Hepatocyte (in vitro differentiated cells): Measurements from ENCODE around the gene RADIL. TPM values are rescaled to one million over a fixed set of nuclear protein-coding genes. Genes with fewer than 3 reads are reported as not detected.

Experiments used
- DNase-seq: peaks from one replicate; pipeline ENCODE4 v3.0.0-alpha.2; 2016; ENCODE audit warnings: low spot score
- H2AFZ ChIP-seq: fragments of 200-600 bp; sonication (generic); 2 replicates; pipeline ENCODE4 v1.6.0; 2016; ENCODE audit warnings: antibody characterized with exemption, mild to moderate bottlenecking
- H3K27ac ChIP-seq: fragments of 200-600 bp; sonication (generic); 2 replicates; pipeline ENCODE4 v1.5.1; 2016; ENCODE audit warnings: mild to moderate bottlenecking
- H3K27me3 ChIP-seq: fragments of 200-600 bp; sonication (generic); 2 replicates; pipeline ENCODE4 v1.6.1; 2016
- H3K36me3 ChIP-seq: fragments of 200-600 bp; sonication (generic); replicated peaks from 2 replicates; pipeline ENCODE4 v1.5.1; 2016; ENCODE audit warnings: low read depth; ENCODE audit not compliant: insufficient read depth
- H3K4me1 ChIP-seq: fragments of 200-600 bp; sonication (generic); 2 replicates; pipeline ENCODE4 v1.5.1; 2016; ENCODE audit warnings: mild to moderate bottlenecking, moderate library complexity; ENCODE audit not compliant: insufficient read depth
- H3K4me2 ChIP-seq: fragments of 200-600 bp; sonication (generic); 2 replicates; pipeline ENCODE4 v1.6.0; 2016
- H3K4me3 ChIP-seq: fragments of 200-600 bp; sonication (generic); 2 replicates; pipeline ENCODE4 v1.5.1; 2016; ENCODE audit warnings: mild to moderate bottlenecking
- H3K79me2 ChIP-seq: fragments of 200-600 bp; sonication (generic); 2 replicates; pipeline ENCODE4 v1.6.0; 2017; ENCODE audit warnings: mild to moderate bottlenecking
- H3K9me2 ChIP-seq: fragments of 200-600 bp; sonication (generic); replicated peaks from 2 replicates; pipeline ENCODE4 v1.6.0; 2017; ENCODE audit warnings: mild to moderate bottlenecking; ENCODE audit not compliant: insufficient read depth
- H3K9me3 ChIP-seq: fragments of 200-600 bp; sonication (generic); 2 replicates; pipeline ENCODE4 v1.5.1; 2016; ENCODE audit warnings: low read depth, mild to moderate bottlenecking
- H4K20me1 ChIP-seq: fragments of 200-600 bp; sonication (generic); 2 replicates; pipeline ENCODE4 v1.6.0; 2016; ENCODE audit warnings: mild to moderate bottlenecking; ENCODE audit not compliant: insufficient read depth, poor library complexity, severe bottlenecking
- CTCF ChIP-seq: fragments of 200-600 bp; sonication (generic); IDR thresholded peaks from 2 replicates; pipeline ENCODE4 v1.5.1; 2016; ENCODE audit warnings: antibody characterized with exemption, mild to moderate bottlenecking; ENCODE audit not compliant: poor library complexity
- EZH2 ChIP-seq: fragments of 200-600 bp; sonication (generic); IDR thresholded peaks from 2 replicates; pipeline ENCODE4 v1.6.1; 2016; ENCODE audit warnings: antibody characterized with exemption, mild to moderate bottlenecking, borderline replicate concordance
- EZH2phosphoT487 ChIP-seq: fragments of 200-600 bp; sonication (generic); IDR thresholded peaks from one replicate; pipeline ENCODE4 v1.6.1; 2018; ENCODE audit warnings: antibody characterized with exemption, mild to moderate bottlenecking, low read depth, moderate library complexity; ENCODE audit not compliant: unreplicated experiment, severe bottlenecking
- WGBS: methylation state at CpG from one replicate; pipeline ENCODE4 v1.1.6; 2016; ENCODE audit warnings: low lambda C conversion rate; ENCODE audit errors: missing lambda C conversion rate; 5-methylcytosine and 5-hydroxymethylcytosine counted together
- polyA plus RNA-seq: library from polyadenylated mRNA; unstranded; fragments of >200 nt; fragmentation: Nextera tagmentation; extraction: Ambion mirVana; gene quantifications from 2 replicates; pipeline ENCODE4 v1.2.1, GENCODE V29; 2016
- total RNA-seq: library from RNA; depleted of rRNA; stranded (reverse); fragments of >200 nt; gene quantifications from 2 replicates; pipeline ENCODE4 v1.2.3, GENCODE V29; 2014

RADIL gene
- total and polyA plus RNA-seq, 2 experiments from 2014 or later = 0.53 to 0.60 TPM

- no peak for TF ChIP-seq CTCF
- TF ChIP-seq EZH2 = no peak
- no peak for TF ChIP-seq EZH2phosphoT487
- Histone ChIP-seq H3K4me3 (no peak overlapping the region), H2AFZ (no peak overlapping the region)
Measured at GRCh38 chr7:4835398-4836205, 47.9 kb downstream of the RADIL start.

DNA sequence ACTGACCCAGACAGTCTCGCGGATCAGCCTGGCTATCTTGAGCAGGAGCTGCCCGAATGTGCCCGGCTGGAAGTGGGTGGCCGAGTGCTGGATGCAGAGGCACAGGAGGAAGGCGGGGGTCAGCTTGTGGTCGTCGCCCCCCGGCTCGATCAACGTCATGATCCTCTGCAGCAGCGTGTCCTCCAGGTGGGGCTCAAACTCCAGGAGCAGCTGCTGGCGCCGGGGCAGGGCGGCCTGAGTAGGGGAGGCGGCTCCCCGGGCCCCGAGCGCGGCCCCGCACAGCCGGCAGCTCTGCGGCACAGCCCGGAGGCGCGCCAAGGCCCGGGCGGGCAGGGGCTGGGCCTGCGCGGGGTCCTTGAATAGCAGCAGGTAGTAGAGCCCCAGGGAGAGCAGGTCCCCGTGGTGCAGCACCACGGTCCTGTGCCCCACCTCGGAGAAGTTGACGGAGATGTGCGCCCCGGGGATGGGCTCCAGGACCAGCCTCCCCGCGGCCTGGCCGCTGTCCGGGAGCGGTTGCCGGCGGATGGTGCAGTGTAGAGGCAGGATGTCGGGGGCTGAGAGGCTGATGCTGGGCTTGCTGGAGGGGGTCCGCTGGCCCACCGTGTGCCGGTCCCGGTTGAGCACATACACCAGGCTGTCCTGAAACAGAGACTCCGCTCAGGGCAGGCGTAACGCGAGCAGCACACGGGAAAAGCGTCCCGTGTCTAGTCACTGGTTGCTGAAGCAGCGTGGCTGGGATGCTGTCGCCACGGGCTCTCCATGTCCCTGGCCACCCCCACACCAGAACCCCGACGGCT, 48.7 kb downstream of the RADIL start:
- H3K4me1 ChIP-seq = no peaks in the 10 kb centered on the region
- DNase-seq = no peak
- no peak overlapping the region for H3K27ac ChIP-seq
- H3K4me2 ChIP-seq = no peak overlapping the region
- H3K27me3 ChIP-seq = no peaks in the 10 kb centered on the region
- TF ChIP-seq CTCF (no peak), EZH2phosphoT487 (no peak), EZH2 (no peak)
- no peak overlapping the region for H2AFZ ChIP-seq
- no peaks in the 10 kb centered on the region for H3K9me3 ChIP-seq
- H3K9me2 ChIP-seq = no peaks in the 10 kb centered on the region
- WGBS = 98% methylated on average over 34 of the region's 60 CpGs
- no peaks in the 10 kb centered on the region for H3K36me3 ChIP-seq
- no peak overlapping the region for H3K4me3 ChIP-seq
- H4K20me1 ChIP-seq = no peaks in the 10 kb centered on the region
- H3K79me2 ChIP-seq = no peaks in the 10 kb centered on the region

More at GRCh38 chr7:4835398-4836205, 47.9 kb downstream of the RADIL start:
- Histone ChIP-seq H3K27ac (no peak overlapping the region), H4K20me1 (no peaks in the 10 kb centered on the region), H3K36me3 (no peaks in the 10 kb centered on the region), H3K9me3 (no peaks in the 10 kb centered on the region), H3K79me2 (no peaks in the 10 kb centered on the region), H3K9me2 (no peaks in the 10 kb centered on the region), H3K4me1 (no peaks in the 10 kb centered on the region), H3K4me2 (no peak overlapping the region), H3K27me3 (no peaks in the 10 kb centered on the region)
- 96% methylated on average over 23 of the region's 28 CpGs for WGBS
- no peak for DNase-seq

DNA sequence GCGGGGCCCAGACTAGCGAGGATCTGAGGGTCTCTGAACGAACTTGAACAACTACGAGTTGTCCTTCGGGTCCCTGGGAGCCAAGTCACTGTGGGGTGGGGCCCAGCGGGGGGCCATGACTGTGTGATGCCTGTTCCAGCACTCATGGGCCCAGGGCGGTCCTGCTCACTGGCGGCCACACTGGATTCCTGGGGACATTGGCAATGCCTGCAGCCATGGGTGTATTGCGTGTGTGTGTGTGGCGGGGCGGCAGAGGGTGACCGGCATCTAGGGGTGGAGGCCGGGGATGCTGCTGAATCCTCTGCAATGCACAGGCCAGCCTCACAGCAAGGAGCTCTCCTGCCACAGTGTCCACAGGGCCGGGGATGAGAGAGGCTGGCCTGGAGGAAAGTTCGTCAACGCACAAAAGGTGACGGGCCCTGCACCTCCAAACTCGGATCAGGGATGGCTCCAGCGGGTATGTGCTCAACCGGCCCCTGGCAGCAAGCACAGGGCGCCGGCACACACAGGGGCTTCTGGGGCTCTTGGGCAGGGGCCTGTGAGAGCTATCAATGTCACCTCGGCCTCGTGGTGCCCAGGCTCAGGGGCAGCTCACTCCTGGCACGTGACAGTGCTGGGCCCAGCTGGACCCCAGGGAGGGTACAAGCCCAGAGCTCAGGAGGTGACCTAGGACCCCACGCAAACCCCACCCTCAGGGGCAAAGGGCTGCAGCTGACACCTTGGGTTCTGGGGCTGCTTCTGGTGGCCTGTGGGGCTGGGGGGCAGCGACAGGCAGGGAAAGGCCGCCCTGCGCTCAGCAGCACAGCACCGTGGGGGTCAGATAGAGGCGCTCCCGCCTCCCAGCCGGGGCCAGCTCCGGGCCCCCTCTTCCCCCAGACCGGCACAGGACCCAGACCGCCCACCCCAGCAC, 49.6 kb downstream of the RADIL start:
- 80% methylated on average over 32 of the region's 36 CpGs for WGBS

More for the DNA sequence above, 49.6 kb downstream of the RADIL start:
- no peak overlapping the region for H3K27ac ChIP-seq
- no peaks in the 10 kb centered on the region for H3K9me2 ChIP-seq
- H3K4me3 ChIP-seq = no peak overlapping the region
- no peak overlapping the region for H2AFZ ChIP-seq
- no peaks in the 10 kb centered on the region for H3K36me3 ChIP-seq
- H4K20me1 ChIP-seq = no peaks in the 10 kb centered on the region
- TF ChIP-seq EZH2 (no peak), CTCF (no peak), EZH2phosphoT487 (no peak)
- H3K4me1 ChIP-seq = no peaks in the 10 kb centered on the region
- H3K79me2 ChIP-seq = no peaks in the 10 kb centered on the region
- H3K4me2 ChIP-seq = no peak overlapping the region
- no peaks in the 10 kb centered on the region for H3K9me3 ChIP-seq
- DNase-seq = no peak
- no peaks in the 10 kb centered on the region for H3K27me3 ChIP-seq
